ENCODE results near the gene C11orf68. TPM values are rescaled to one million over a fixed set of nuclear protein-coding genes. Genes with fewer than 3 reads are reported as not detected.

The C11orf68 gene
- total RNA-seq, 1 donor from 2014 or later, result 83.5 TPM

Other genes with a start within 250 kb of the C11orf68 start
- 60.4 and 66.5 TPM in 2 replicates for gene KAT5, start 206.8 kb downstream of the C11orf68 start, total RNA-seq
- gene RNASEH2C, start 198.3 kb downstream of the C11orf68 start, total RNA-seq, result 54.2 and 55.6 TPM in 2 replicates
- 19.0 and 21.0 TPM in 2 replicates for gene AP5B1, start 138.1 kb downstream of the C11orf68 start, total RNA-seq
- not detected in 2 replicates for gene OVOL1, start 132.0 kb downstream of the C11orf68 start, total RNA-seq
- gene SNX32, start 85.1 kb downstream of the C11orf68 start, total RNA-seq, result 4.0 and 4.1 TPM in 2 replicates
- gene CFL1, start 60.9 kb downstream of the C11orf68 start, total RNA-seq, result 939 and 946 TPM in 2 replicates
- gene MUS81, start 58.6 kb downstream of the C11orf68 start, total RNA-seq, result 63.7 and 68.5 TPM in 2 replicates
- 130 and 131 TPM in 2 replicates for gene EFEMP2, start 46.3 kb downstream of the C11orf68 start, total RNA-seq
- not detected in 2 replicates for gene CTSW, start 39.2 kb downstream of the C11orf68 start, total RNA-seq
- 92.4 and 92.8 TPM in 2 replicates for gene FIBP, start 30.6 kb downstream of the C11orf68 start, total RNA-seq
- 35.2 and 39.0 TPM in 2 replicates for gene CCDC85B, start 28.4 kb downstream of the C11orf68 start, total RNA-seq
- gene FOSL1, start 18.7 kb downstream of the C11orf68 start, total RNA-seq, result 37.2 and 38.0 TPM in 2 replicates
- gene DRAP1, start 364 bp upstream of the C11orf68 start, total RNA-seq, result 106 and 107 TPM in 2 replicates
- gene TSGA10IP, start 26.4 kb upstream of the C11orf68 start, total RNA-seq, result not detected in 2 replicates
- gene SART1, start 42.7 kb upstream of the C11orf68 start, total RNA-seq, result 45.5 and 55.9 TPM in 2 replicates
- gene EIF1AD, start 83.1 kb upstream of the C11orf68 start, total RNA-seq, result 34.6 and 38.1 TPM in 2 replicates
- gene BANF1, start 83.4 kb upstream of the C11orf68 start, total RNA-seq, result 207 and 216 TPM in 2 replicates
- not detected in 2 replicates for gene CST6, start 92.9 kb upstream of the C11orf68 start, total RNA-seq
- gene CATSPER1, start 107.4 kb upstream of the C11orf68 start, total RNA-seq, result 0.54 and 1.1 TPM in 2 replicates
- gene GAL3ST3, start 130.1 kb upstream of the C11orf68 start, total RNA-seq, result 0.71 and 0.94 TPM in 2 replicates
- 193 and 198 TPM in 2 replicates for gene SF3B2, start 133.3 kb upstream of the C11orf68 start, total RNA-seq
- gene PACS1, start 151.2 kb upstream of the C11orf68 start, total RNA-seq, result 83.8 and 84.9 TPM in 2 replicates

All from osteocyte (in vitro differentiated cells).